ENCODE measurements around the gene CCDC174.

Gene CCDC174

DNA sequence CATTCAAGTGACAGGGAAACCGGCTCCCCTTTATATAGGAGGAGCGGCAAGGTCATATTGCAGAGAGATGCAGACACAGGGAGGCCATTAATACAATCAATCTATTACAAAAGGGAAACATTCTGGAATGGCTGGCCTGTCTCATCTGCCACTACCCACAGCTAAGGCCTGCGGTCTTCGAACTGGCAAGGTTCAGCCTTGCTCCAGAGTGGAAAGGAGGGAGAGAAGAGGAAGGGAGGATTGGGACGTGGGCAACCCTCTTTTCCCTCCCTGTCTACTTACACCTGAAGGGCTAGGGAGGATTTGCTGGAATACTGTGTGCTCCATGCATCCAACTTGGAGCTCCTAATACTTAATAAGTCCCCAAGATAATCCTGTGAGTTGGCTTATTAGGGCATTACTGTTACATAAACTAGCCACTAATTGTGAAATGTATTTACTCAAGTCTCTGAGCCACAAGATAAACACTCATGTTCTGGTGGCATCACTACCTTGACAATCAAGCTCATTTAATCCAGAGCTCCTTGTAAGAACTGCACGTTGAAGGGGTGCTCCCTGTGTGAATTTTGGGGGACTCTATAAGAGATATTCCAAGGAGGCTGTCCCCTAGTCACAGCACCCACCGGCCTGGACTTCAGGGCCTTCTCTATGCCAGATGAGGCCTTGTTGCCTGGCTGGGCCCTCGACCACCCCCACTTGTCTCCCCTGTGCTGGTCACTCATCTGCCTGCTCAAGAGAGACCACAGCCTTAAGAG, 19.7 kb upstream of the CCDC174 start:
- no peaks in the 10 kb centered on the region for H3K36me3 ChIP-seq (replicated peaks)
- no peaks in the 10 kb centered on the region for H3K4me1 ChIP-seq
- no peak for DNase-seq (ENCODE audit: low spot score in 2 of 2)
- H3K27me3 ChIP-seq (ENCODE audit: low read depth) = no peaks in the 10 kb centered on the region
- in situ Hi-C loops (cut with MboI; ENCODE audit: low sequenced_read_pairs) = no loop called here
- no peaks in the 10 kb centered on the region for H3K9me3 ChIP-seq
- no peak overlapping the region for H3K4me3 ChIP-seq

DNA sequence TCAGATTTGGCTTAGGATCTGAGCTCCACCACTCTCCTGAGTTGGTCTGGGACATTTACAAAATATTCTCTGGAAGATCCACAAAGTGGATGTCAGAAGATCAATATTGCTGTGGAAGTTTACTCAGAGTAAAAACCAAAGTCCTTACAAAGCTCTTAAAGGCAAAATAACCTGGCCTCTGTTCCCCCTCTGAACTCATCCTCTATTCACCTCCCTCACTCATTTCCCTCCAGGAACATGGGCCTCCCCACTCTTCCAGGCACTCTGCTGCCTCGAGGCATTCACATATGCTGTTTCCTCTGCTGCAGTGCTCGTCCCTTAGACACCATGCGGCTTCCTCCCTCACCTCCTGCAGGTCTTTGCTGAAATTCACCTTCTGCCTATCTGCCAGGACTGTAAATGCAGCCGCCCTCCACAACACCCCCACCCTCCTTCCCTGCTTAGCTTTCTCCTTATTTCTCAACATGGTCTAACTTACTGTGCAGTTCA, 19.1 kb upstream of the CCDC174 start:
- in situ Hi-C loops (cut with MboI; ENCODE audit: low sequenced_read_pairs) = no loop called here

DNA sequence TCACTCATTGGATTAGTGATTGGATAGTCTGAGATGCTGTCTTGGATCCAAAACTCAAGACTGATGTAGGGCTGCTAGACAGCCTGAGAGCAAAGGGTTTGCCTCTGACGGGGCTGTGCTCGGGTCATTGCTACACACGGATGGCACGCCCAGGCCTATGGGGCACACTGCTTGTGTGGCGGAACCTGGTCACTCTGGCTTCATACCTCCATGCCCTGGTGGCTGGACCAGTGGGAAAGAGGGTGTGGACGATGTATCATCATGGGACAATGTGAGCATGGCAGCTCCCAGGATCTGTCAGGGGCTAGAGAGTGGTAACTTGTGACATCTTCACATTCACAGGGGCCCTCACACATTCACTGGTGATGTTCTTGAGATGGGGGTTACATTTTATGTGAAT, 18.1 kb upstream of the CCDC174 start:
- Histone ChIP-seq H3K9me3 (no peaks in the 10 kb centered on the region), H3K4me1 (no peaks in the 10 kb centered on the region), H3K27me3 (ENCODE audit: low read depth) (no peaks in the 10 kb centered on the region), H3K4me3 (no peak overlapping the region), H3K36me3 (replicated peaks) (no peaks in the 10 kb centered on the region)
- in situ Hi-C loops (cut with MboI; ENCODE audit: low sequenced_read_pairs) = no loop called here
- DNase-seq (ENCODE audit: low spot score in 2 of 2) = no peak

More for the DNA sequence above, 19.1 kb upstream of the CCDC174 start:
- H3K4me1 ChIP-seq = no peaks in the 10 kb centered on the region
- DNase-seq (ENCODE audit: low spot score in 2 of 2) = no peak
- H3K9me3 ChIP-seq = no peaks in the 10 kb centered on the region
- H3K36me3 ChIP-seq (replicated peaks) = no peaks in the 10 kb centered on the region
- H3K4me3 ChIP-seq = no peak overlapping the region
- H3K27me3 ChIP-seq (ENCODE audit: low read depth) = no peaks in the 10 kb centered on the region

DNA sequence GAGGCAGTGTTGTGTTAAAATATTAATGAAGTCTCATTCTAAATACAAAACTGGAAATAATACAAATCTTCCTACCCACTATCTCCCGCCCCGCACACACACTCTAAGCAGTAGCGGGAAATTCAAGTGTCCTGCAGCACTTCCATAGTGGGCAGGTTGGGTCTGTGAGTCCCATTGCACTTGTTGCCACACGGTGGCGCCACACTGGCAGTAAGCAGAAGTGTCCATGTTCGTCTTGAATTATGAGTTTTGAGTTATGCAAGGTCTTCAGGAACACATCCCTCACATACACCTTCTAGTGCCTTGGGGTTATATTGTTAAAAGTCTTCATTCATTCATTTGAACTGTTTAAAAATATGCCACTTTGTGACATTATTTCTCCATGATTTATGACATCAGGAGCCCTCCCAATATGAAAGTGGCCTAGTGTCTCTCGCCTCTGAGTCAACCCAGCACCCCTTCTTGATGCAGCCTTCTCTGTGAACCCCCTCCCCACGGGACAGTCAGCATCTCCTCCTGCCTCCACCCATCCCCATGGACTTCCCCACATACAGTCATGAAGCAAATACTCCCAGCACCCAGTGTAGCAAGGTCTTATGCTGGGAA, 17.6 kb upstream of the CCDC174 start:
- DNase-seq (ENCODE audit: low spot score in 2 of 2) = peak; percentile 61 to 71
- Histone ChIP-seq H3K36me3 (replicated peaks) (no peaks in the 10 kb centered on the region), H3K4me3 (no peak overlapping the region), H3K9me3 (no peaks in the 10 kb centered on the region), H3K4me1 (no peaks in the 10 kb centered on the region), H3K27me3 (ENCODE audit: low read depth) (no peaks in the 10 kb centered on the region)
- in situ Hi-C loops (cut with MboI; ENCODE audit: low sequenced_read_pairs) = no loop called here

DNA sequence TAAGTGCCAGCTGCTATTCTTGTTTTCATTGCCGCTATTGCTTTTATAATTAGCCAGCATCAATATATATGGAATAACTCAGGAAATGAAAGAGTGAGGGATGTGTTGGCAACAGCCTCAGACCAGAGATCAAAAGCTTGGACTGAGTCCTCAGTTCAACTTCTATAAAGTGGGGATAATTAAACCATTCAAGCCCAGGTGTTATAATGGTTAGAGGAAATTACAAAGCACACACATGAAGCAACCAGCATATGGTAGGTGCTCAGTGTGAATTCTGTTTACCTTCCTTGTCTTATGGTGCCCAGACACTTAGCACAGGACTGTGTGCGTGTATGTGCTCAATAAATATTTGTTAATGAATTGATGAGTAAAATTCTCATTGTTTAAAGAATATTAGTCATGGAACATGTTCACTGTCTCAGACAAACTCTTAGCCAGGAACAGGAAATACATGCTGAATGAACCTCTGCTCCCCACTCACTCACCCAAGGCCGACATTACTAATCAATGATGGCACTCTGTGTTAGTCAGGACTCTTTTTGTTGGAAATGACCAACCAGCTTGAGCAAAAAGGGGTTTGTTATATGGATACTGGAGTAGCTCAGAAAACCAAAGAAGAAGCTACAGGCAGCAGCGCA, 16.7 kb upstream of the CCDC174 start:
- Histone ChIP-seq H3K4me3 (no peak overlapping the region), H3K27me3 (ENCODE audit: low read depth) (no peaks in the 10 kb centered on the region), H3K9me3 (no peaks in the 10 kb centered on the region), H3K4me1 (no peaks in the 10 kb centered on the region), H3K36me3 (replicated peaks) (no peaks in the 10 kb centered on the region)
- in situ Hi-C loops (cut with MboI; ENCODE audit: low sequenced_read_pairs) = no loop called here
- DNase-seq (ENCODE audit: low spot score in 2 of 2) = no peak

DNA sequence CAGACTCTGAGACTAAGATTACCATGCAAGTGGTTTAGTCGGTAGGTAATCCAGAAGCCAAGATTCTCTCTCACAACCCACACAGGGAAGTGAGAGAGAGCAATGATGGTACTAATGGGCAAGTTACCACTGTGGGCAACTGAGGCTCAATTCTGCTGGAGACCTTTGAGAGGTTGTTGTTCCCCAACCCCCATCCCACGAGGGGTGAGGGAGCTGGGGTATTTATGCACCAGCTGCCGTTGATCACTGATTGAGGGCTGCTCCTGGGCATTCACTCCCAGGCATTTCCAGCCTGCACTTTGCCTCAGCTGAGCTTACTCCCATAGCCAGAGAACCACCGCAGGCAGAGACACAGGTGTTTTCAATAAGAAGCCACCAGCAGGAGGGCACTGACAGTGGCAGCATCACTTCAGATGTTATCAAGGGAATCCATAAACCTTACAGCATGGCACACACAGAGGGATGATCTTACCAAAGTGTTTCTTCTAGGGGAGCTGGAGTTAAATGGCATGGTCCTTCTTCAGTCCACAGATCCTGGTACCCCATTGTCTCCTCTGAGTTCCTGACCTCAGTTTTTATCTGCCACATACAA, 15.0 kb upstream of the CCDC174 start:
- H3K36me3 ChIP-seq (replicated peaks) = no peaks in the 10 kb centered on the region
- H3K9me3 ChIP-seq = no peaks in the 10 kb centered on the region
- H3K27me3 ChIP-seq (ENCODE audit: low read depth) = peaks cover 7% of the 10 kb centered on the region; the same call in 1 of the 2 replicates
- H3K4me1 ChIP-seq = no peaks in the 10 kb centered on the region
- no peak for DNase-seq (ENCODE audit: low spot score in 2 of 2)
- no peak overlapping the region for H3K4me3 ChIP-seq
- in situ Hi-C loops (cut with MboI; ENCODE audit: low sequenced_read_pairs) = no loop called here

DNA sequence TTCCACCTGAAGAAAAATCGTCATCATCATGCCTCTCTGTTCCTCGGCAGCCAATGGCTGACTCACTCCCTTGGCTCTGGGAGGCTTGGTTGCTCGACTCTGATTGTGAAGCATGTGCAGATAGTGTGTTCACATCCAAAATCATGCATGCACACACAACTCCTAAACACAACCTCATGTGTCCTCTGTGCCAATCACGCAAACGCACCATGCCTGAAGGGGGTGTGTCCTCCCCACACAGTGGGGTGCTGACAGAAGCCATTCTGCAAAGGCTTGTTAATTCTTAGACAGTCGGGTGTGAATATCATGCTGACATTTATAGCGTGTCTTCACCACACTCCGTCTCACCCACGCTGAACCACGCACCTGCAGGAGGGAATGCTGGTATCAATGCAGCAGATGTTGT, 11.4 kb upstream of the CCDC174 start:
- no peak overlapping the region for H3K4me3 ChIP-seq
- H3K27me3 ChIP-seq (ENCODE audit: low read depth) = peaks cover 22% of the 10 kb centered on the region
- no peak for DNase-seq (ENCODE audit: low spot score in 2 of 2)
- H3K4me1 ChIP-seq = no peaks in the 10 kb centered on the region
- H3K9me3 ChIP-seq = no peaks in the 10 kb centered on the region
- H3K36me3 ChIP-seq (replicated peaks) = no peaks in the 10 kb centered on the region
- in situ Hi-C loops (cut with MboI; ENCODE audit: low sequenced_read_pairs) = no loop called here

DNA sequence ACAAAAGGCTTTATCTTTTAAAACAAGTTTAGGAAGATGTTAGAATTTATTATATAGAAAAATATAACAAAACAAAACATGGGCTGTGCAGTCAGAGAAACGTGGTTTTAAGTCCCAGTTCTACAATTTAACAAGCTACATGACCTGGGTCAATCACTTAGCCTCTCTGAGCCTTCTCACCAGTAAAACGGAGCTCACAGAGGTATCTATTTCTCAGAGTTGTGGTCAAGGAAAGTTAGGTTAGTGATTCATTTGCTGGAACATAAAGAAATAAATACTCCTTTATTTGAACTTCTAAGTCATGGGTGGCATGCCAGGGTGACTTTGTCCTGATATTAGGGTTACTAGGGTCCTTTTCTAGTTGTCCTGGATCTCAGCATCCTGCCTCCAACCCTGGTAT, 10.8 kb upstream of the CCDC174 start:
- Histone ChIP-seq H3K9me3 (no peaks in the 10 kb centered on the region), H3K4me1 (no peaks in the 10 kb centered on the region), H3K36me3 (replicated peaks) (no peaks in the 10 kb centered on the region), H3K4me3 (no peak overlapping the region), H3K27me3 (ENCODE audit: low read depth) (peaks cover 22% of the 10 kb centered on the region)
- in situ Hi-C loops (cut with MboI; ENCODE audit: low sequenced_read_pairs) = no loop called here
- no peak for DNase-seq (ENCODE audit: low spot score in 2 of 2)

DNA sequence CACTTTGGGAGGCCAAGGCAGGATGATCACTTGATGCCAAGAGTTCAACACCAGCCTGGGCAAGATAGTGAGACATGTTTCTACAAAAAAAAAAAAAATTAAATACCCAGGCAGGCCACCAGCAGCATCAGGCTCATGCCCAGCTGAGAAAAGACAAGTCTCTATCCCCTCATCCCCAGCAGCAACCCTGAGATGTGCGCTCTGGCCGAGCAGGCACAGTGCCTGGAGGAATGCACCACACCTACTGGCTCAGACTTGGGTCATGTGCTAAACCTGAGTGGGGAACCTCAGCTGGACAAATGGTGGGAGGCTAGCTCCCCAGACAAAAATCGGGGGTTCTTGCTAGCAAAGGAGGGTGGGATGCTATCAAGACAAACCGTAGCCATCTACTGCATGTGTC, 10.2 kb upstream of the CCDC174 start:
- Histone ChIP-seq H3K36me3 (replicated peaks) (no peaks in the 10 kb centered on the region), H3K9me3 (no peaks in the 10 kb centered on the region), H3K27me3 (ENCODE audit: low read depth) (peaks cover 22% of the 10 kb centered on the region), H3K4me1 (no peaks in the 10 kb centered on the region), H3K4me3 (no peak overlapping the region)
- DNase-seq (ENCODE audit: low spot score in 2 of 2) = no peak
- in situ Hi-C loops (cut with MboI; ENCODE audit: low sequenced_read_pairs) = no loop called here

DNA sequence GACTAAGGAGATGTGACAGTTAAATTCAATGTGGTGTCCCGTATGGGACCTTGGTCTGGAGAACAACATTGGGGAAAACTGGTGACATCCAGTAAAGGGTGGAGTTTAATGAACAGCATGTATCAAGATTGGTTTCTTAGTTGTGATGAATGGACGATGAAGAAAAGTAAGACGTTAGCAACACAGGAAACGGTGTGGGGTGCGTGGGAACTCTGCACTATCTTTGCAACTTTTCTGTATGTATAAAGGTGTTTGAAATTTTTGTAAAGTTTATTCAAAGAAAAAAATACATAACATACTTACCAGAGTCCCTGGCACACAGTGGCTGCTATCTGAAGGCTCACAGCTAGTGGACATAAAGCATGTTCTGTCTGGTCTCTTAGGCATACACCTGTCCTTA, 6.1 kb upstream of the CCDC174 start:
- H3K9me3 ChIP-seq = no peaks in the 10 kb centered on the region
- in situ Hi-C loops (cut with MboI; ENCODE audit: low sequenced_read_pairs) = no loop called here
- no peak for DNase-seq (ENCODE audit: low spot score in 2 of 2)
- H3K27me3 ChIP-seq (ENCODE audit: low read depth) = peaks cover 19% of the 10 kb centered on the region
- peaks cover 12% of the 10 kb centered on the region for H3K4me1 ChIP-seq
- no peak overlapping the region for H3K4me3 ChIP-seq
- no peaks in the 10 kb centered on the region for H3K36me3 ChIP-seq (replicated peaks)

DNA sequence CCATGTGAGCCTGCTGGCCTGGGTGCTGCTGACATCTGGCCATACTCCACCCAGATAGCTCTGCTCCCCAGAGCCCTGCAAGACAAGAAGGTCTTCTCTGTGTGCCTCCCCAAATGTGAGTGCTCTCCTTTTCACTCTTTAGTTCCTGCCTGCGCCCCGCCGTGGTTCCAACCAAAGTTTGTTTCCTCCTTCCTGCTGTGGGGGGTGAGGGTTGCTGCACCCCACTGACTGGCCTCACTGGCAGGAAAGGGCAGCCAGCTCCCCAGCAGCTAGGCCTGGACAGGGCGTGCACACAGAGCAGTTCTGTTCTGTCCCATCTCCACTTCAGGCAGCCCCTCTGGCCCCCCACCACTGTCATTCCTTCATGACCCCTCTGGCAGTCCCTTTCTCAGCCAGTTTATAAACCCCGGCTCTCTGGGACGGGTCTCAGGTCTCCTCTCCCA, 5.4 kb upstream of the CCDC174 start:
- in situ Hi-C loops (cut with MboI; ENCODE audit: low sequenced_read_pairs) = no loop called here
- Histone ChIP-seq H3K9me3 (no peaks in the 10 kb centered on the region), H3K27me3 (ENCODE audit: low read depth) (peaks cover 14% of the 10 kb centered on the region; the same call in 1 of the 2 replicates), H3K4me3 (no peak overlapping the region), H3K4me1 (peaks cover 12% of the 10 kb centered on the region), H3K36me3 (replicated peaks) (no peaks in the 10 kb centered on the region)
- no peak for DNase-seq (ENCODE audit: low spot score in 2 of 2)

DNA sequence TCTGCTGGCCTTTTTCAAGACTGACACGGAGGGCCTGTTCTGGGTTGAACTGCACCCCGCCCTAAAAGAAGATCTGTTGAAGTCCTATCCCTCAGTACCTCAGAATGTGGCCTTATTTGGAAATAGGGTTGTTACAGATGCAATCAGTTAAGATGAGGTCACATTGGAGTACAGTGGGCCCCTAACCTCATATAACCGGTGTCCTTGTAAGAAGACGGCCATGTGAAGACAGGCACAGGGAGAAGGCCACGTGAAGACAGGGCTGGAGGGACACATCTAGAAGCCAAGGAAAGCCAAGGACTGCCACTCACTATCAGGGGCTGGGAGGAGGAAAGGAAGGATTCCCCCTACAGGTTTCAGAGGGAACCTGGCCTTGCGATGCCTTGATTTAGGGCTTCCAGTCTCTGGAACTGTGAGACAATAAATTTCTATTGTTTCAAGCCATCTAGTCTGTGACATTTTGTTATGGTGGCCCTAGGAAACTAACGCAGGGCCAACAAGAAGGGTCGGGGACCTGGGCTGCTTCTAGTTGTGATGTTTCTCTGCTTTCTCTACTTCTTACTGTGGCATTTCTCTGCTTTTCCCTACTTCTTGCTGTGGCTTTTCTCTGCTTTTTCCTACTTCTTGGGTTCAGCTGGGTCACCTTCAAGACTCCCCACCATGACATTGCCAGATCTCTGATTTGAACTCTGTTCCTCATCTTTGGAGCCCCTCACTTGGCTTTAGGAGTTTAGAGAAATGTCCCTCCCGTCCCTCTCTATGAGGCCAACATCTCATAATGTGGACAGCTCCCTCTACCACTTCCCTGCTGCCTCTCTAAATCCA, 4.8 kb upstream of the CCDC174 start:
- H3K9me3 ChIP-seq = no peaks in the 10 kb centered on the region
- H3K36me3 ChIP-seq (replicated peaks) = no peaks in the 10 kb centered on the region
- in situ Hi-C loops (cut with MboI; ENCODE audit: low sequenced_read_pairs) = no loop called here
- peaks cover 12% of the 10 kb centered on the region for H3K4me1 ChIP-seq
- peaks cover 14% of the 10 kb centered on the region; the same call in 1 of the 2 replicates for H3K27me3 ChIP-seq (ENCODE audit: low read depth)
- DNase-seq (ENCODE audit: low spot score in 2 of 2) = peak in 1 of 2 experiments; percentile 12
- H3K4me3 ChIP-seq = no peak overlapping the region

Measured in HAP-1 (cell line).